Measurements from ENCODE around the gene DCPS. TPM values are rescaled to one million over a fixed set of nuclear protein-coding genes. Genes with fewer than 3 reads are reported as not detected.
A peak's percentile ranks its signal among the peaks of the same experiment; 100 is the strongest.

Gene DCPS
- polyA plus RNA-seq, 4 donors = 12.2 to 23.3 (median 16.4) TPM

- no peak for DNase-seq
- H3K4me3 ChIP-seq (ENCODE audit: low read depth in 1 of 3, low read length in 3 of 3) = no peak overlapping the region
- peaks cover 0 to 6% (median 0%) of the 10 kb centered on the region in 3 donors for H3K36me3 ChIP-seq (ENCODE audit: control insufficient read depth in 3 of 3, insufficient read depth in 2 of 3, low read depth in 1 of 3, low read length in 3 of 3)
- no peak for FAIRE-seq
- H3K4me1 ChIP-seq (ENCODE audit: control insufficient read depth in 3 of 3, insufficient read depth in 2 of 3, low read depth in 1 of 3, low read length in 2 of 3) = peaks cover 0 to 43% (median 10%) of the 10 kb centered on the region in 3 donors
- no peaks in the 10 kb centered on the region for H3K27me3 ChIP-seq (ENCODE audit: control insufficient read depth in 3 of 3, insufficient read depth in 3 of 3, low read length in 3 of 3)
- 72 to 85% (median 76%) methylated on average over 4 of the region's 4 CpGs for WGBS, 3 donors
- peak overlapping the region in 1 of 3 donors; percentile 36 for H3K27ac ChIP-seq (ENCODE audit: low read depth in 1 of 3, low read length in 2 of 3)
- no peaks in the 10 kb centered on the region for H3K9me3 ChIP-seq (ENCODE audit: control insufficient read depth in 2 of 2, insufficient read depth in 1 of 2, low read depth in 1 of 2, low read length in 1 of 2)
Measured at GRCh38 chr11:126352934-126353801, 49.3 kb downstream of the DCPS start.

GRCh38 chr11:126354631-126355323 is 50.9 kb downstream of the DCPS start:
- Histone ChIP-seq H3K27ac (ENCODE audit: low read depth in 1 of 3, low read length in 2 of 3) (peak overlapping the region in 2 of 3 donors; percentile 28 to 82), H3K36me3 (ENCODE audit: control insufficient read depth in 3 of 3, insufficient read depth in 2 of 3, low read depth in 1 of 3, low read length in 3 of 3) (peaks cover 0 to 3% (median 0%) of the 10 kb centered on the region in 3 donors), H3K9me3 (ENCODE audit: control insufficient read depth in 2 of 2, insufficient read depth in 1 of 2, low read depth in 1 of 2, low read length in 1 of 2) (no peaks in the 10 kb centered on the region), H3K4me1 (ENCODE audit: control insufficient read depth in 3 of 3, insufficient read depth in 2 of 3, low read depth in 1 of 3, low read length in 2 of 3) (peaks cover 0 to 43% (median 4%) of the 10 kb centered on the region in 3 donors), H3K4me3 (ENCODE audit: low read depth in 1 of 3, low read length in 3 of 3) (peak overlapping the region; percentile 64 to 83 (median 70)), H3K27me3 (ENCODE audit: control insufficient read depth in 3 of 3, insufficient read depth in 3 of 3, low read length in 3 of 3) (no peaks in the 10 kb centered on the region)
- no peak for DNase-seq
- FAIRE-seq = no peak
- WGBS, 3 donors = 24 to 49% (median 38%) methylated on average over 15 of the region's 15 CpGs

GRCh38 chr11:126355324-126355925 is 51.6 kb downstream of the DCPS start, which contains the start of gene ST3GAL4:
Gene ST3GAL4, plus strand, starts transcription at chr11:126355686. Its CDS starts 50,470 bp downstream, at chr11:126406156.
- Histone ChIP-seq H3K4me3 (ENCODE audit: low read depth in 1 of 3, low read length in 3 of 3) (peak within 1 kb of the TSS; percentile 64 to 83 (median 70)), H3K27me3 (ENCODE audit: control insufficient read depth in 3 of 3, insufficient read depth in 3 of 3, low read length in 3 of 3) (no peaks in the 10 kb centered on the region), H3K27ac (ENCODE audit: low read depth in 1 of 3, low read length in 2 of 3) (peak within 1 kb of the TSS in 2 of 3 donors; percentile 28 to 82), H3K9me3 (ENCODE audit: control insufficient read depth in 2 of 2, insufficient read depth in 1 of 2, low read depth in 1 of 2, low read length in 1 of 2) (no peaks in the 10 kb centered on the region), H3K36me3 (ENCODE audit: control insufficient read depth in 3 of 3, insufficient read depth in 2 of 3, low read depth in 1 of 3, low read length in 3 of 3) (peaks cover 0 to 5% (median 0%) of the 10 kb centered on the region in 3 donors), H3K4me1 (ENCODE audit: control insufficient read depth in 3 of 3, insufficient read depth in 2 of 3, low read depth in 1 of 3, low read length in 2 of 3) (peaks cover 0 to 46% (median 3%) of the 10 kb centered on the region in 3 donors)
- DNase-seq (peak; percentile 13 to 64), FAIRE-seq (no peak)
- 0 to 2% (median 2%) methylated on average over 39 to 71 of the region's 71 CpGs for WGBS, 3 donors

DNA sequence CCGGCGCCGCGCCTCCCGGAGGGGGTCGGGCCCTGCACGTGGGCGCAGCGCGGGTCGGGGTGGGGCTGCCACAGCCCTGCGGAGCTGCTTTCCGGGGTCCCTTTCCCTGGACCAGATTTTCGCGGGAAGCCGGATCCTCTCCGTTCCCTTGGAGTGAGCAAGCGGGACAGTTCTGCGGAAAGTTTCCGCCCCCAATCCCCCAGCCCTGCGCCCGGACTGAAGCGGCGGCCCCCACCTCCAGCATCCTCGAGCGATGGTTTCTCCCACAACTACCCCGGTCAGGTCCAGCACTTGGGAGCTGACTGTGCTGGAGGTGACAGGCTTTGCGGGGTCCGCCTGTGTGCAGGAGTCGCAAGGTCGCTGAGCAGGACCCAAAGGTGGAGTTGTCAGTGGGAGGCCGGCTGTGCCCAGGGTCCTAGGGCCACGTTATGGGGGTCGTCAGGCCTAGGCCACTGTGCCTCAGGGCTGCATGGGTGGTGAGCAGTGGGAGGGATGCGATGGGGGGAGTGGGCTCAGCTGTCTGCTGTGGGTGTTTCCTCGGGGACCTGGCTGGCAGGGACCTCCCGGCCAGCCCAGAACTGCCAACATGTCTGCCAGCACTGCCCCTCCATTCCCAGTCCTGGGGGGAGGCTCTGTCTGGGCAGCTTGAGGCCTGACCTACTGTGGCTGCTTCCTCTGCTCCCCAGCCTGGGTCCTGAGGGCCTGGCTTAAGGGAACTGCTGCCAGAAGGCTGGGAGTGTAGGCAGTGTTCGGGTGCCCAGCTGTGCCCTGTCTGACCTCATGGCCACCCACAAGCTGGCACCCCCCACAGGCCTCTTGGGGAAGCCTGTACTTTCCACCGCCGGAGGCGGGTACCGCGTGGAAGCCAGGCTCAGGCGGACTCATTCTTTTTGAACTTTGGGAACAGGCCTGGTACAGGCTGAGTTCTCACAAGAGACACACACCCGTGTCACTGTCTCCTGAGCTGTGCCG is 52.4 kb downstream of the DCPS start:
- Histone ChIP-seq H3K9me3 (ENCODE audit: control insufficient read depth in 2 of 2, insufficient read depth in 1 of 2, low read depth in 1 of 2, low read length in 1 of 2) (no peaks in the 10 kb centered on the region), H3K4me1 (ENCODE audit: control insufficient read depth in 3 of 3, insufficient read depth in 2 of 3, low read depth in 1 of 3, low read length in 2 of 3) (peaks cover 0 to 46% (median 3%) of the 10 kb centered on the region in 3 donors), H3K4me3 (ENCODE audit: low read depth in 1 of 3, low read length in 3 of 3) (peak overlapping the region; percentile 45 to 70 (median 64)), H3K36me3 (ENCODE audit: control insufficient read depth in 3 of 3, insufficient read depth in 2 of 3, low read depth in 1 of 3, low read length in 3 of 3) (peaks cover 0 to 9% (median 0%) of the 10 kb centered on the region in 3 donors), H3K27me3 (ENCODE audit: control insufficient read depth in 3 of 3, insufficient read depth in 3 of 3, low read length in 3 of 3) (no peaks in the 10 kb centered on the region), H3K27ac (ENCODE audit: low read depth in 1 of 3, low read length in 2 of 3) (peak overlapping the region in 2 of 3 donors; percentile 13 to 63)
- DNase-seq (peak in 1 of 2 donors; percentile 46), FAIRE-seq (no peak)
- WGBS, 3 donors = 16 to 26% (median 26%) methylated on average over 41 to 46 of the region's 46 CpGs

GRCh38 chr11:126357055-126357962 is 53.4 kb downstream of the DCPS start:
- Histone ChIP-seq H3K36me3 (ENCODE audit: control insufficient read depth in 3 of 3, insufficient read depth in 2 of 3, low read depth in 1 of 3, low read length in 3 of 3) (peaks cover 0 to 13% (median 0%) of the 10 kb centered on the region in 3 donors), H3K9me3 (ENCODE audit: control insufficient read depth in 2 of 2, insufficient read depth in 1 of 2, low read depth in 1 of 2, low read length in 1 of 2) (no peaks in the 10 kb centered on the region), H3K4me3 (ENCODE audit: low read depth in 1 of 3, low read length in 3 of 3) (peak overlapping the region in 1 of 3 donors; percentile 45), H3K27me3 (ENCODE audit: control insufficient read depth in 3 of 3, insufficient read depth in 3 of 3, low read length in 3 of 3) (no peaks in the 10 kb centered on the region), H3K27ac (ENCODE audit: low read depth in 1 of 3, low read length in 2 of 3) (peak overlapping the region in 2 of 3 donors; percentile 53 to 63), H3K4me1 (ENCODE audit: control insufficient read depth in 3 of 3, insufficient read depth in 2 of 3, low read depth in 1 of 3, low read length in 2 of 3) (peaks cover 0 to 46% (median 0%) of the 10 kb centered on the region in 3 donors)
- FAIRE-seq (no peak), DNase-seq (no peak)
- WGBS, 3 donors = 65 to 76% (median 70%) methylated on average over 17 of the region's 17 CpGs

DNA sequence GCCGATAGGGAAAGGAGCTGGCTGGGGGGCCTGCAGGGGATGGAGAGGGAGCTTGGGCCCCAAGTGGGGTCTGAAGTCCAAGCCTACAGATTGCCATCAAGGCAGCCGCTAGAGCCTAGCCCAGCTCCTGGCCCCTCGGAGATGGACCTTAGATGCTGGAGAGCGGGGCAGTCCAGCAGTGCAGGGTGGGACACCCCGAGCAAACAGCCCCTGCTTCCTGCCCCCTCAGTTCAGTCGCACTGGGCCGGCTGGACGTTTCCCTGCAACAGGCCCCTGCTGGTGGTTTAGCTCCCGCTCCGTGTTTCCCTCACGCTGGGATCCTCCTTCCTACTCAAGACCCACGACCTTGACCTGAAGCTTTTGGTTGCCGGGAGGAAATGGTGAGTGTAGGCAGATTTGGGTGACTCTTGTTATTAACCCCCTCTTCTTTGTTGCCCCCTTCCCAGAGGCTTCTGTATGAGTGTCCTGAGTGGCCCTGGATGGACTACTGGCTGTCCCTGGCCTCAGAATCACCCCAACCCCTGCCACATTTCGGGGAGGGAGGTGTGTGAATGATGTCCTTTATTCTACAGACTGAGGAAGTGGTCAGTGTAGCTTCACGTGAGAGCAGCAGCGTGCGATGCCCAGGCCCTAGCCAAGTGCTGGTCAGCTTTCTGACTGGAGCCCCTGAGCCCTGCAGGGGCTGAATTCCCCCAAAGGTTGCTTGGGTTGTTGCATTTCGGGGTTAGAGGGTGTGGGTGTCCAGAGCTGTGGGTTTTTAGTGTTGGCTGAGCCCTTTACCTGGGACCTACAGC is 54.3 kb downstream of the DCPS start:
- Histone ChIP-seq H3K36me3 (ENCODE audit: control insufficient read depth in 3 of 3, insufficient read depth in 2 of 3, low read depth in 1 of 3, low read length in 3 of 3) (peaks cover 0 to 21% (median 0%) of the 10 kb centered on the region in 3 donors), H3K27ac (ENCODE audit: low read depth in 1 of 3, low read length in 2 of 3) (peak overlapping the region in 2 of 3 donors; percentile 53 to 63), H3K27me3 (ENCODE audit: control insufficient read depth in 3 of 3, insufficient read depth in 3 of 3, low read length in 3 of 3) (no peaks in the 10 kb centered on the region), H3K4me3 (ENCODE audit: low read depth in 1 of 3, low read length in 3 of 3) (peak overlapping the region in 1 of 3 donors; percentile 36), H3K9me3 (ENCODE audit: control insufficient read depth in 2 of 2, insufficient read depth in 1 of 2, low read depth in 1 of 2, low read length in 1 of 2) (no peaks in the 10 kb centered on the region), H3K4me1 (ENCODE audit: control insufficient read depth in 3 of 3, insufficient read depth in 2 of 3, low read depth in 1 of 3, low read length in 2 of 3) (peaks cover 0 to 46% (median 0%) of the 10 kb centered on the region in 3 donors)
- peak in 1 of 2 donors; percentile 75 for DNase-seq
- WGBS, 3 donors = 55 to 69% (median 58%) methylated on average over 18 of the region's 18 CpGs
- FAIRE-seq = no peak

Data from small intestine (tissue), 7 donors.